ENCODE measurements around the gene LHCGR.
"Not testable (repeated sequence)": the region's sequence is repeated elsewhere in the genome, so short reads cannot be mapped to it uniquely, and the experiment has no call there.

The LHCGR gene

DNA sequence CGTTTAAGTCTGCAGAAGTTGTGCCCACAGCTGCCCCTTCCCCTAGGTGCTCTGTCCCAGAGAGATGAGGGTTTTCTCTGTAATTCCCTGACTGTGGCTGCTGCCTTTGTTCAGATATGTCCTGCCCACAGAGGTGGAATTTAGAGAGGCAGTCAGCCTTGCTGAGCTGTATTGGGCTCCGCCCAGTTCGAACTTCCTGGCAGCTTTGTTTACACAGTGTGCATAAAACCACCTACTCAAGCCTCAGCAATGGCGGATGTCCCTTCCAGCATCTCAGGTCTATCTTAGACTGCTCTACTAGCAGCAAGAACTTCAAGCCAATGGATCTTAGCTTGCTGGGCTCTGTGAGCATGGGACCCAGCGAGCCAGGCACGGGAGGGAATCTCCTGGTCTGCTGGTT, 48.1 kb downstream of the LHCGR start:
- DNase-seq: no peak

DNA sequence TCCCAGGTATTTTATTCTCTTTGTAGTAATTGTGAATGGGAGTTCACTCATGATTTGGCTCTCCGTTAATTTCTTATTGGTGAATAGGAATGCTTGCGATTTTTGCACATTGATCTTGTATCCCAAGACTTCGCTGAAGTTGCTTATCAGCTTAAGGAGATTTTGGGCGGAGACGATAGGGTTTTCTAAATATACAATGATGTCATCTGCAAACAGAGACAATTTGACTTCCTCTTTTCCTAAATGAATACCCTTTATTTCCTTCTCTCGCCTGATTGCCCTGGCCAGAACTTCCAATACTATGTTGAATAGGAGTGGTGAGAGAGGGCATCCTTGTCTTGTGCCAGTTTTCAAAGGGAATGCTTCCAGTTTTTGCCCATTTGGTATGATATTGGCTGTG, 51.9 kb downstream of the LHCGR start:
- not testable (repeated sequence) for DNase-seq

DNA sequence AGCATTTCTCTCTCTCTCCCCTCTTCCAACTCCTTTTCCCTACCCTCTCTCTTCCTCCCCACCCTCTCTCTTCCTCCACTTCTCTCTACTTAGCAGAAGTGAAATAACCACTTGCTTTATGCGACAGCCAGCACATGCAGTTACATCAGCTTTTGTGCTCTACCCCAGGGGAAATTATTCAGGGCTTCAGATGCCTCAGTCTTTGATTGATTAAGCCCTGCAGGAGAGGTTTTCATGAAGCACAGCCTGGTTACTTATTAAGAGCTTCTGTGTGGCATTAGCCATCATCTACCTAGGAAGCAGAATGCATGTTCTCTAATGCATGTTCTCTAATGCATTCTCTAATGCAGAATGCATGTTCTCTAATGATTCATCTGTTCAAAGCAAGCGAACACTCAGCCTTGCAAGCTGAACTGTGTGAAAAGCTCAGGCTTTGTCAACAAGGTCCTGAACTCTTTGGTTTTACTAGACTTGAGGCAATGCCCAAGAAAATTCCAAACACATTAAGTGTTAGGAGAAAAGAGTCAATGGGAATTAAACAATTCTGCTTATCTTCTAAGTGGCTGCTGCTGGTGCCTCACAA, 56.1 kb downstream of the LHCGR start:
- no peak for DNase-seq

DNA sequence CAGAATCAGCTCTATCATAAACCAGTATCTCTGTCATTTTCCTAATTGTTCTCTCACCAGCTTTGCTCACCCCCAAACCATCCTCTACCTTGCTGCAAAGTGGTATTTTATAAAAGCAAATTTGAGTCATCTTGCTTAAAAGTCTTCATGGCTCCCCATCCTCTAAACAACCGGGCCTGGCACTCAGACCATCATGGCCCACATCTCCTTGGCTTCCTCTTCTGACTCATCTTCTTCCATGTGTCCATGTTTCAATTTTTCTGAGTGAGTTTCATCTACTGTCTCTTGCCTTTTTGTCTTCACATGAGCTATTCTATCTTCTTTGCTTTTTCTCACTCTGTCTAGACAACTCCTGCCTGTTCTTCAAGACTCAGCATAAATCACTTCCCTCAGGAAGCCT, 58.6 kb downstream of the LHCGR start:
- no peak for DNase-seq

DNA sequence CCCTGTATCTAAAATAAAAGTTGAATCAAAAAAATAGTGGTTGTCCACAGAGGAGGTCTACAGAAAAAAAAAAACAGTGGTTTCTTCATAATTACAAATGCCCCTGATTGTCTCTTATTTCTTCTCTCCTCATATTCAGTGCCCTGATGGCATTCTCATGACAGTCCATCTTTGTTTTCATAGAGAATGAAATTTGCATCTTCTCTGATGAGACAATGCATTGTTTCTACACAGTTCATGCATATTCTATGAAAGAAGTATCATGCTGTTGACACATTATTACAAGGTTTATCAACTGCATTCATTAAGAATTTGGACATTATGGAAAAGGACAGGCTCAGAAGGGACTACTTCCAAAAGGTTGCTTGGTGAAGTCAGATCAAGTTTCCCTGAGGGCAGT, 59.5 kb downstream of the LHCGR start:
- DNase-seq: no peak

DNA sequence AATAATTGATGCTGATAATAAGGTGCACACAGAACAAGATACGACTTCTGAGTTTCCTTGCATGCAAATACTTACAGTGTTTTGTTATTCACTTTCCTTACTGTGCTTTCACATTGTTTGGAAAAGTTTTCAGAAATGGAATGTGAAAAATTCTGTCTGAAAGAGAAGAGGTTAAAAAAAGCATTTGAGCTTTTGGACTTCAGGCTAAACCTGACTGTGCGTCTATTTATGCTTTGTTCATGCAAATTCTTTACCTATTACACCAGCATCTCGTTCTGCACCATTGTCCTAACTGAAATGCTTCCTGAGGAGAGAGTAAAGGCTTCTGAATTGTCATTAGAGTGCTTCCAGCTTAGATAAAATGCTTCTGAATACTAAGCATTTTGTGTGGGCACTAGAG, 61.4 kb downstream of the LHCGR start:
- no peak for DNase-seq

DNA sequence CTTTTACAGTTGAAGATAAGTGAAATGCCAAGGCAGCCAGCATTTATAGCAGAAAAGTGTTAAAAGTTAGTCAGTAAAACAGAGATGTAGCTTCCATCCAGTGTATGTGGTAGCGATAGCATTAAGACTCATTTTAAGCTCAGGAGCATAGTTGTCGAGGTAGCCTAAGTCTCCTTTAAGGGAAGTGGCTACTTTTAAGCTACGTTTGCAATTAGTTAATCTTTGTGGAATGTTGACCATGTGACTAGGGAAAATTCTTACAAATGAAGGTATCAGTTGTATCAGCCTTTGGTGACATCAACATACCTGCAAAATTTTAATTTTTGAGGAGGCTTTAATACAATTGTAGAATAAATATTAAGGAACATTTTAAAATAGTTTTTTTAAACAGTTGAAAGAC, 61.9 kb downstream of the LHCGR start:
- DNase-seq: no peak

DNA sequence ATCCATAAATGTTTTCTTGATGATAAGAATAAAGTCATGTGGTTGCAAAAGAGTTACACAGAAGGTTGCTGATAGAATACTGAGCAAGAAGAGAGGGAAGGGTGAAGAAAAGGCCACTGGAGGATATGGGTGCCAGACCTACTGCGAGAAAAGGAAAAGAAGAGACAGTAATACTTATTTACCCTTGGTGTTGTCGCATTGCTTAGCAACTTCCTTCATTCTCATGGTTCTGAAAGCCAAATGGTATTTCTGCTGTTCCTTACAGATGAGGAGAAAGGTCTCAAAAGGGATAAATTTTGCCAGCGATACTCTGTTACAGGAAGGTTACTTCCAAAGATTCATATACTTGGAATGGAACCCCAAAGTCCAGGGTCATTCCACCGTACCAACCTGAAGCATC, 62.5 kb downstream of the LHCGR start:
- no peak for DNase-seq

DNA sequence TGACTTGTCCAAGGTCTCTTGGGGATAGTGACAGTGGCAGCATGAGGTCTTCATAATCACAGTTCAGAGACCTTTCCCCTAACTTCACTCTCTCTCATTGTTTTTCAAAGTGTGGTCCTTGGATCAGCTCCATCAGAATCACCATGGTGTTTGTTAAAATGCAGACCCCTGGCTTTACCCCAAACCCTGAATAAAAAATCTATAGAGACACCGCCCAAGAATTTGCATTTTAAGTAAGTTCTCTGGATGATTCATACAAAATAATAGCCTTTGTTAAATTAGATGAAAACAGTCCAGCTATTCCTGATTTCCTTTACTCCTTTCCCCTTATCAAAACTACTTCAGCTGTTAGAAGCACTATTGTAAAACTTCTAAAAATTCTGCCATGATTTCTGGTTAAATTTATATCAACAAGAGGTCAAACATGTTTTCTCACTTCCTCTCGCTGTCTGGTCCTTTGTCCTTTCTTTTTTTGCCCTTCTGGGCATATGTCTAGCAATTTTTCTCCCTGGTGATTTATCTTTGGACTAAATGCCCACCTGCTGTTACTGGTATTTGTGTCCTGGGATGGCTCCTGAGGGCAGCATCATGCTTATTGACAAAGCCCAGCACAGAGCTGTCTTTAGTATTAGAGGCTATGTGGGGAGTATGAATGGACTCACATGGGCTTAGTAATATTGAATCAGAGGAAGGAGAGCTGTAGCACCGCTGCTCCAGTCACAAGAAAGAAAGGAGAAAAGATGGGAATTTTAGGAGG, 63.4 kb downstream of the LHCGR start:
- no peak for DNase-seq

DNA sequence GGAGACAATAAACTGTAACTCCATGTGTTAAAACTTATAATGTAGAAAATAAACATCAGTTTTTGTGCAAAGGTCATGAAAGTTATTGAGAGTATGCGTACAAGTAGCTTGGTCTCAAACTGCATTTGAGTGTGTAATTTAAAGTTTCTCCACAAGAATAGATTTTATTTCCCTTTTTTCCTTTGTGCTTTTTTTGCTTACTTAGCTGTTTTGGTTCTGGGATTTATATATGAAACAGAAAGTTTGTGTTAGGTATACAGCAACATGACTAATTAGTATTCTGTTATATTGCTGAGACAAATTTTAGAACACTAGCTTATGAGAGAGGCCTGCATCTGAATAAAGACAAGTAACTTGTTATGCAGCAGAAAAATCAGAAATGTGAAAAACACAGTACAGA, 70.4 kb downstream of the LHCGR start:
- DNase-seq: no peak

DNA sequence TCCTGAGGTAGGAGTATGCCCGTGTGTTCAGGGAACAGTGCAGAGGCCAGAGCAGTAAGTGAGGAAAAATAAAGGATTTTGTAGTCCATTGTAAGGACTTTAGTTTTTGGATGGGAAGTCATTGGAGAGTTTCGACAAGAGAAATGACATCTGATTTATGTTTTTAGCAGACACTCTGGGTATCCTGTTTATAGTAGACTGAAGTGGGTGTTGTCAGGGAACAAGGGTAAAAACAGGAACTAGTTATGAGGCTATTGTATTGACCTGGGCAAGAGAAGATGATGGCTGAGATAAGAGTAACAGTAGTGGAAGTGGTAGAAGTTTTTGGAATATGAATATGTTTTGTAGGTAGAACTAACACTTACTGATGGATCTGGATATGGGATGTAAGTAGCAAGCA, 78.1 kb downstream of the LHCGR start:
- no peak for DNase-seq

DNA sequence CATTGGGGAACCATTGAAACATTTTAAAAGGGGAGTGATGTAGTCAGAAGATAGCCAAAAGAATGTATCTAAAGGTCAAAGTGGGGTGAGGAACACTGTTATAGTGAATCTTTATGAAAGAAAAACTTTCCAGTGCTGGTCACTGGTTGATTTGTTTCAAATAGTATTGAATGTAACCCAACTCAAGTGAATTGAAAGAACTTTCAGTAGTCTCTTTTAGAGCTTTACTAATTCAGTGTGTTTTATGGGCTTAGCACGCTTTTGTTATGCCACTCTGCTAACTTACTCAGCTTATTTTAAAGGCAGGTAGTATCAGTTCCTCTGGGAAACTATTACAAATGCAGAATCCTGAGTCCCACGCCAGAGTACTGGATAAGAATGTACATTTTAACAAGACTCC, 80.6 kb downstream of the LHCGR start:
- DNase-seq: no peak

DNA sequence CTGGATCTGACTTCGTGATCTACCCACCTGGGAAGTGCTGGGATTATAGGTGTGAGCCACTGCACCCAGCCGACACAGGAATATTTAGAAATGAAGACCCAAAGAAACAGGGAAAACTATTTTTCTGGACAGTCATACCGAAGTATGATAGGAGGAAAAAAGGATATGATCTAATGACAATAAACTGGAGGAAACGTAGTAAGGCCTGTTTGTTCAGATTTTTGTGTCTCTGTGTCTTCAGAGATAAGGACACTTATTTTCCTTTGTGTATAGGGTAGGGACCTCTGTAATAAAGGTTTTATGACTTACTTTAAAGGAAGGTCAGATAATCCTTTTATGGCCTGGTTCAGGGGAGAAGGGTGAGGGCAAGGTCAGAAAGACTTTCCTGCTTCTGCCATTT, 81.9 kb downstream of the LHCGR start:
- DNase-seq: no peak

DNA sequence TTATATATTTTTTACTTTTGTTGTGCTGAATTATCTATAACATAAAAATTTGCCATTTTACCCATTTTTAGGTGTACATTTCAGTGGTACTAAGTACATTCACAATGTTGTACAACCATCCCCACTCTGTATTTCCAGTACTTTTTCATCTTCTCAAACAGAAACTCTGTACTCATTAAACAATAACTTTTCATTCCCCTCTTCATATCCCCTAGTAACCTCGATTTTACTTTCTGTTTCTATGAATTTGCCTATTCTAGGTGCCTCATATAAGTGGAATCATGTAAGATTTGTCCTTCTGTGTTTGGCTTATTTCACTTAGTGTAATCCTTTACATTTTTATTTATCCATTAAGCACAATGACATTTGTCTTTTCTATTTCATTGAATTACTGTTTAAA, 86.5 kb downstream of the LHCGR start:
- DNase-seq: no peak

DNA sequence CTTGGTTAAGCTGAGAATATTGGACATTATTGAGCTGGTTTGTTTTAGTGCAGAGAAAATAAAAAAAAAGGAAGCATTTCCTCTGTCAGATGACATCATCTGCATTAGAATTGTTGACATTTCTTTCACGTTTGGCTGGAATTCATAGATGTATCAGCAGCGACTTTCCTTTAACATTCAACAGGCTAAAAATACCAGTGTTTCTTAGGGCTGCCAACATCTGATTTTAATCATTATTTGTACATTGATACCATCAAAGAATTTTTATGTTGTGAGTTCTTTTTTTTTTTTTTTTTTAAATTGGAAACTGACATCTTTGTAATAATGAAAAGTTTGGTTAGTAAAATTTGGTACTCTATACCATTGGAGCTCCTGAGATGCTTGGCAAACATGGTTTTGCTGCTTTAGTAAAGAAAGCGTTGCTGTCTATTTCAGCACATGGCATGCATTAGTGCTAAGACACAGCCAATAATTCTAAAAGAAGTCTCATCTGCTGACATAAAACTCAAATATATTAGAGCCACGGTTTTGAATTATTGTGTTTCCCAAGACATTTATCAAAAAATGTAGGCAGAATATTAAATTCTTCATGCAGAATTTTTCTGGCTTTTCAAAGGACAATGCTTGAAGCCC, 104.2 kb downstream of the LHCGR start:
- DNase-seq: no peak

DNA sequence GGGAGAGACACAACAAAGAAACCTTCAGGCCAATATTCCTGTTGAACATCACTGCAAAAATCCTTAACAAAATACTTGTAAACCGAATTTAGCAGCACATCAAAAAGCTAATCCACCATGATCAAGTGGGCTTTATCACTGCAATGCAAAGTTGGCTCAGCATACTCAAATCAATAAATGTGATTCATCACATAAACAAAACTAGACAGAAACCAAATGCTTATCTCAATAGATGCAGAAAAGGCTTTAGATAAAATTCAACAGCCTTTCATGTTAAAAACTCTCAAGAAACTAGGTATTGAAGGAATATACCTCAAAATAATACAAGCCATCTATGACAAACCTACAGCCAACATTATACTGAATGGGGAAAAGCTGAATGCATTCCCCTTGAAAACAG, 117.3 kb downstream of the LHCGR start:
- no peak for DNase-seq

Measured in activated effector memory CD4-positive, alpha-beta T cell treated with anti-CD3 and anti-CD28 coated beads, Interleukin-2, amount 50 U/mL, for 16 hours (primary cell).